GM12801 (cell line): ENCODE measurements around the gene CHAT.

Source experiments
- TF ChIP-seq, protein P1 (sequence below): IDR thresholded peaks from one replicate; pipeline ENCODE4 v1.5.1; 2011; ENCODE audit warnings: control low read depth; ENCODE audit not compliant: insufficient read length; ENCODE audit errors: extremely low read depth

The CHAT gene

DNA sequence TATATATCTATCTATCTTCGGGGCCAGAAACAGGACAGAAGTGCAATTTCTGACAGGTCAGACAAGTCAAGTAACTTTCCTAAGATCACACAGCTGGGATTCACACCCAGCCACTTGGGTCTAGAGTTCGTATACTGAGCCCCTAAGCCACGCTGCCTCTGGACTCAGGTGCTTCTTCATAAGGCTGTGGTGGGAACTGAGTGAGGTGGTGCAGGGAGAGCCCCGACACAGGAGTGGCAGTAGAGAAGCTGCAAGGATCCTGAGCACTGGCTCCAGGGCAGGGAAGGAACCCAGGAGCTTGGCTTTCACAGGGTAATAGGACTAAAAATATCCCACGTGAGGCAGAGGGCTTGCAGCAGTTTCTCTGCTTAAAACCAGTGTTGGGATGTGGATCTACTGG, 99.4 kb downstream of the CHAT start:
- TF ChIP-seq, protein P1, sequence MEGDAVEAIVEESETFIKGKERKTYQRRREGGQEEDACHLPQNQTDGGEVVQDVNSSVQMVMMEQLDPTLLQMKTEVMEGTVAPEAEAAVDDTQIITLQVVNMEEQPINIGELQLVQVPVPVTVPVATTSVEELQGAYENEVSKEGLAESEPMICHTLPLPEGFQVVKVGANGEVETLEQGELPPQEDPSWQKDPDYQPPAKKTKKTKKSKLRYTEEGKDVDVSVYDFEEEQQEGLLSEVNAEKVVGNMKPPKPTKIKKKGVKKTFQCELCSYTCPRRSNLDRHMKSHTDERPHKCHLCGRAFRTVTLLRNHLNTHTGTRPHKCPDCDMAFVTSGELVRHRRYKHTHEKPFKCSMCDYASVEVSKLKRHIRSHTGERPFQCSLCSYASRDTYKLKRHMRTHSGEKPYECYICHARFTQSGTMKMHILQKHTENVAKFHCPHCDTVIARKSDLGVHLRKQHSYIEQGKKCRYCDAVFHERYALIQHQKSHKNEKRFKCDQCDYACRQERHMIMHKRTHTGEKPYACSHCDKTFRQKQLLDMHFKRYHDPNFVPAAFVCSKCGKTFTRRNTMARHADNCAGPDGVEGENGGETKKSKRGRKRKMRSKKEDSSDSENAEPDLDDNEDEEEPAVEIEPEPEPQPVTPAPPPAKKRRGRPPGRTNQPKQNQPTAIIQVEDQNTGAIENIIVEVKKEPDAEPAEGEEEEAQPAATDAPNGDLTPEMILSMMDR = no peak
